SU-DHL-6 (cell line): Measurements from ENCODE around the gene ADAMTS15.

Experiments
- H2AFZ ChIP-seq: fragments of 200-600 bp; sonication (generic); 2 replicates; pipeline ENCODE4 v1.6.1; 2014; ENCODE audit warnings: low read depth, mild to moderate bottlenecking, moderate library complexity, mixed read lengths, antibody characterized with exemption, low read length; ENCODE audit not compliant: severe bottlenecking
- H3F3A ChIP-seq: fragments of 200-600 bp; shearing (Covaris generic); 2 replicates; pipeline ENCODE4 v1.6.0; 2016; ENCODE audit warnings: antibody characterized with exemption, mild to moderate bottlenecking; ENCODE audit not compliant: insufficient read depth
- H3K27ac ChIP-seq: fragments of 200-600 bp; sonication (generic); 2 replicates; pipeline ENCODE4 v1.5.1; 2016; ENCODE audit warnings: low read depth, mild to moderate bottlenecking, low read length, moderate library complexity, mixed read lengths
- H3K27me3 ChIP-seq: fragments of 200-600 bp; sonication (generic), shearing (Covaris generic); 2 replicates; pipeline ENCODE4 v1.6.0; 2014; ENCODE audit warnings: mild to moderate bottlenecking, low read length
- H3K36me3 ChIP-seq: fragments of 200-600 bp; sonication (generic); 2 replicates; pipeline ENCODE4 v1.6.1; 2014; ENCODE audit warnings: mild to moderate bottlenecking, low read length, mixed read lengths
- H3K4me2 ChIP-seq: fragments of 300-600, 200-600 bp; shearing (Covaris generic), sonication (generic); 2 replicates; pipeline ENCODE4 v1.6.0; 2014; ENCODE audit warnings: low read length, low read depth, mild to moderate bottlenecking; ENCODE audit not compliant: poor library complexity, severe bottlenecking
- H3K4me3 ChIP-seq: fragments of 200-600 bp; sonication (generic); 2 replicates; pipeline ENCODE4 v1.5.1; 2014; ENCODE audit warnings: antibody characterized with exemption, low read length, mild to moderate bottlenecking, mixed read lengths; ENCODE audit not compliant: insufficient read depth, poor library complexity, severe bottlenecking
- H3K79me2 ChIP-seq: fragments of 200-600 bp; sonication (generic); 2 replicates; pipeline ENCODE4 v1.6.1; 2014; ENCODE audit warnings: mild to moderate bottlenecking, low read length, moderate library complexity; ENCODE audit not compliant: insufficient read depth
- H3K9ac ChIP-seq: fragments of 200-600 bp; sonication (generic); 2 replicates; pipeline ENCODE4 v1.7.0; 2014; ENCODE audit warnings: mild to moderate bottlenecking, low read length
- H3K9me2 ChIP-seq: fragments of 200-600 bp; sonication (generic); replicated peaks from 2 replicates; pipeline ENCODE4 v1.6.1; 2014; ENCODE audit warnings: low read length; ENCODE audit not compliant: insufficient read depth
- H3K9me3 ChIP-seq: fragments of 200-600 bp; sonication (generic); 2 replicates; pipeline ENCODE4 v1.6.1; 2014; ENCODE audit warnings: low read length, mixed read lengths; ENCODE audit not compliant: insufficient read depth
- H4K20me1 ChIP-seq: fragments of 200-600 bp; sonication (generic); 2 replicates; pipeline ENCODE4 v1.6.1; 2014; ENCODE audit warnings: low read depth, mild to moderate bottlenecking, antibody characterized with exemption, low read length, moderate library complexity, mixed read lengths
- EZH2phosphoT487 ChIP-seq: fragments of 200-600 bp; sonication (generic), shearing (Covaris generic); conservative IDR thresholded peaks from 2 replicates; pipeline ENCODE4 v1.6.1; 2018; ENCODE audit warnings: mild to moderate bottlenecking, antibody characterized with exemption, low read length, moderate library complexity, mixed read lengths
- TF ChIP-seq, protein P1 (sequence below): fragments of 200-600 bp; sonication (generic); IDR thresholded peaks from one replicate; pipeline ENCODE4 v1.5.1; 2017; ENCODE audit warnings: antibody characterized with exemption, mild to moderate bottlenecking, low read length, moderate library complexity; ENCODE audit not compliant: insufficient read depth, poor library complexity, severe bottlenecking

Gene ADAMTS15

DNA sequence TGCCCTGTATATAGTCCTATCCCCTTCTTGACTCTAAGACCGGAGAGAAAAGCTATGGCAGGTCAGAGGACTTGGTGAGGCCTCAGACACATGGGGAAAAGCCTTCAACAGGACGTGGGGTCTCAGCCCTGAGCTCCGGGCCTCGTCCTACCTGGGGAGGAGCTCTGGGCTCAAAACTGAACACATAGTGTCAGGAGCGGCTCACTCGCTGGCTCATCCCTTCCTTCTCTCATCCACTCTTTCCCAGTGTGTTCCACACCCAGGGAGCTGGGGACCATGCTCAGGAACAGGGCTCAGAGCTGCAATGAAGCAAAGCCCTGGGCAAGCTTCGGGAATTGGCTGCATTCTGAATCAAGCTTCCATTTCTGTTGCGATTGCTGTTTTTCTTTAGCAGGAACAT is 14.5 kb downstream of the ADAMTS15 start:
- no peak overlapping the region for H3K4me2 ChIP-seq
- H3K27ac ChIP-seq: no peak overlapping the region
- H4K20me1 ChIP-seq: no peaks in the 10 kb centered on the region
- no peaks in the 10 kb centered on the region for H3K79me2 ChIP-seq
- no peak overlapping the region for H3K9ac ChIP-seq
- H3K27me3 ChIP-seq: no peaks in the 10 kb centered on the region
- no peak overlapping the region for H3K4me3 ChIP-seq
- no peak overlapping the region for H2AFZ ChIP-seq
- TF ChIP-seq, protein P1, sequence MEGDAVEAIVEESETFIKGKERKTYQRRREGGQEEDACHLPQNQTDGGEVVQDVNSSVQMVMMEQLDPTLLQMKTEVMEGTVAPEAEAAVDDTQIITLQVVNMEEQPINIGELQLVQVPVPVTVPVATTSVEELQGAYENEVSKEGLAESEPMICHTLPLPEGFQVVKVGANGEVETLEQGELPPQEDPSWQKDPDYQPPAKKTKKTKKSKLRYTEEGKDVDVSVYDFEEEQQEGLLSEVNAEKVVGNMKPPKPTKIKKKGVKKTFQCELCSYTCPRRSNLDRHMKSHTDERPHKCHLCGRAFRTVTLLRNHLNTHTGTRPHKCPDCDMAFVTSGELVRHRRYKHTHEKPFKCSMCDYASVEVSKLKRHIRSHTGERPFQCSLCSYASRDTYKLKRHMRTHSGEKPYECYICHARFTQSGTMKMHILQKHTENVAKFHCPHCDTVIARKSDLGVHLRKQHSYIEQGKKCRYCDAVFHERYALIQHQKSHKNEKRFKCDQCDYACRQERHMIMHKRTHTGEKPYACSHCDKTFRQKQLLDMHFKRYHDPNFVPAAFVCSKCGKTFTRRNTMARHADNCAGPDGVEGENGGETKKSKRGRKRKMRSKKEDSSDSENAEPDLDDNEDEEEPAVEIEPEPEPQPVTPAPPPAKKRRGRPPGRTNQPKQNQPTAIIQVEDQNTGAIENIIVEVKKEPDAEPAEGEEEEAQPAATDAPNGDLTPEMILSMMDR: no peak
- TF ChIP-seq EZH2phosphoT487: no peak
- no peaks in the 10 kb centered on the region for H3K9me3 ChIP-seq
- H3K9me2 ChIP-seq: no peaks in the 10 kb centered on the region
- no peaks in the 10 kb centered on the region for H3K36me3 ChIP-seq
- no peaks in the 10 kb centered on the region for H3F3A ChIP-seq

DNA sequence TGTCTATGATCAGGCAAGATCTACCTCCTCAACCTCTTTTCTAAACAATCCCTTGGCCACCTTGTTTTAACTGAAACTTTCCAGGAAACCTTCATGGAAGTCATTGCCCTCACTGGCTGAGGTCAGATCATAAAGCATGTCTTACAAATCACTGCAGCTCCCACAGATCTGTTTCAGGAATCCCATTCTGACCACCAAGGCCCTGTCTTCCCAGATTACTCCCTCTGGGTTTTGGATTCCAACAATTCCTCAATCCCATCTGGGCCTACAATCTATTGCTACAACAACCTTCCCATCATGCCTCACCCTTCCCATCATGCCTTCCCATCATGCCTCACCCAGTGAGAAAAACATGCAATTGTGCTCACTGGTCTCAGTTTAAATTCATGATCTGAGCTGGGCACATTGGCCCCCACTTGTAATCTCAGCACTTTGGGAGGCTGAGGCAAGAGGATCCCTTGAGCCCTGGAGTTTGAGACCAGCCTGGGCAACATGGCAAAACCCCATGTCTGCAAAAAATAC is 15.9 kb downstream of the ADAMTS15 start:
- Histone ChIP-seq H3K27me3 (no peaks in the 10 kb centered on the region), H4K20me1 (no peaks in the 10 kb centered on the region), H3K36me3 (no peaks in the 10 kb centered on the region), H3K9me3 (no peaks in the 10 kb centered on the region), H3K9ac (no peak overlapping the region), H3K27ac (no peak overlapping the region), H3K4me3 (no peak overlapping the region), H3K9me2 (no peaks in the 10 kb centered on the region), H2AFZ (no peak overlapping the region), H3K4me2 (no peak overlapping the region), H3K79me2 (no peaks in the 10 kb centered on the region), H3F3A (no peaks in the 10 kb centered on the region)
- no peak for TF ChIP-seq EZH2phosphoT487
- TF ChIP-seq, protein P1: no peak

DNA sequence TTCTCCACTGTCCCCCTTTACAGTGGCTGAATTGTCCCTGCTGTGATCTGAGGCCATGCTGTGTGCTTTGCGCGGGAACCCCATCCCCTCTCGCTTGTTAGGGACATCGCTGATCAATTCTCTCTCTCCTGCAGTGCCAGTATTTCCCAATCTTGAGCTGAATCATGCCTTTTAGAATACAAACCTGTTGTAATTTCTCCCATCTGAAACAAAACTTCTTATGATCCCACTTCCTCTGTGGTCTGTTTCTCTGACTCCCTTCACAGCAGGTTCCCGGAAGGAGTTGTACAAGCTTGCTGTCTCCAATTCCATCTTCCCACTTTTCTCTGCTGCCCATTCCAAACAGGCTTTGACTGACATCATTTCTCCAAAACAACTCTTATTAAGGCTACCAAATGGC is 16.8 kb downstream of the ADAMTS15 start:
- no peaks in the 10 kb centered on the region for H3F3A ChIP-seq
- H3K9me3 ChIP-seq: no peaks in the 10 kb centered on the region
- no peak overlapping the region for H3K27ac ChIP-seq
- no peaks in the 10 kb centered on the region for H3K79me2 ChIP-seq
- no peaks in the 10 kb centered on the region for H3K9me2 ChIP-seq
- H3K9ac ChIP-seq: no peak overlapping the region
- no peaks in the 10 kb centered on the region for H4K20me1 ChIP-seq
- no peak overlapping the region for H3K4me2 ChIP-seq
- no peak overlapping the region for H2AFZ ChIP-seq
- TF ChIP-seq EZH2phosphoT487: no peak
- TF ChIP-seq, protein P1: no peak
- no peak overlapping the region for H3K4me3 ChIP-seq
- H3K27me3 ChIP-seq: no peaks in the 10 kb centered on the region
- no peaks in the 10 kb centered on the region for H3K36me3 ChIP-seq
